ENCODE data around the gene TBC1D16.
"Not testable (repeated sequence)": the region's sequence is repeated elsewhere in the genome, so short reads cannot be mapped to it uniquely, and the experiment has no call there.

Gene TBC1D16

DNA sequence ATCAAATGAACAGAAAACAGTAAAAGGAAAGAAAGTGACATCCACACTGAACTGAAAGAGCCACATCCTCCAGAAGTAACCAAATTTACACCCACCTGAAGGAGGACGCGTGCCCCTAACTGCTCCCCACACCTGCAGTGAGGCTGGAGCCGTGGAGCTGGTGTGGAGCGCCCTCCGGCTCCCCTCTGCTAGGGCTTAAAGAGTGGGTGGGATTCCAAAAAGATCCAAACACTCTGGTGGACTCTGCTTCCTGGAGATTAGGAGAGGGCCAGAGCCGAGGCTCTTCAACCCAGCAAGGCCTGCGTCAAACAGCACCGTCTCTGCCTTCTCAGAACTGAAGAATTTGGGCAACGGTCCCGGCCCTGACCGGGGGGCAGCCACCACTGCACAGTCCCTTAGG is 16.0 kb upstream of the TBC1D16 start:
- DNase-seq = no peak

- no peak for DNase-seq
These were observed 15.0 kb upstream of the TBC1D16 start for GRCh38 chr17:80050706-80051105.

- no peak for DNase-seq
These were observed 14.3 kb upstream of the TBC1D16 start for GRCh38 chr17:80049986-80050385.

- no peak for DNase-seq
These were observed 11.5 kb upstream of the TBC1D16 start for GRCh38 chr17:80047176-80047575.

GRCh38 chr17:80046709-80047108 is 11.0 kb upstream of the TBC1D16 start:
- not testable (repeated sequence) for DNase-seq

- no peak for DNase-seq
These were observed 10.0 kb upstream of the TBC1D16 start for GRCh38 chr17:80045703-80046102.

GRCh38 chr17:80043963-80044362 is 8.3 kb upstream of the TBC1D16 start:
- DNase-seq = no peak

DNA sequence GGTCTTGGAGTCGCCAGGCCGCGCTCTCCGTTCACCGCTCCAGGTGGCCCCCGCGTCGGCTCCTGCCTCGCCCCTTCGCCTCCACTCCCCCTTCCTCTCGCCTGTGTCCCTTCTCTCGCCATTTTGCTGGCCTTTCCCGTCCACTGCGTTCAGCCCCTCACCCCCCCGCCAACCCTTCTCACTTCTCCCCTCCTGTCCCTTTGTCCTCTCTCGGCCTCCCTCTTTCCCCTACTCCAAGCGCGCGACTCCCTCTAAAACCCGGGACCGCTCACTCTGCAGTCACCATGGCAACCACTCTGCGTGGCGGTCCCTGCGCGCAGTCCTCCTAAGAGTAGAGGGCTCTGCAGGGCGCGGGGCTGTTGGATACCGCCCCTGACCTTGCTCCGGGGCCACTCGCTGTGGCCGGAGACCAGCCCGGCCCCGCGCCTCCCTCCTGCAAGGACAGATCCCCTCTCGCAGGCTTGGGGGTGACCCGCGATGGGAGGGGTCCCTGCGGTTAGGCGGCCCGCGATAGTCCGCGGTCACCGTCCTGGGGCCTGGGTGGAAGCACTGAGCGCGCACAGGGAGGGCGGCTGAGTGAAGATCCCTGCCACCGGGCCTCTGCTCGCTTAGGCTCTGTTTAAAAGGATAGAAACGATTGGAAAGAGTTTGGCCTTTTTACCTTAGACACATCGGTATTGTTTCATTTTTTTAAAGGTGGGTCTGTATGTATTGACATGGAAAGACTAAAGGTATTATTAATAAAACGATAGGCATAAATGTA is 1.2 kb upstream of the TBC1D16 start:
- peak in 33 of 58 donors; percentile 15 to 70 (median 48) for DNase-seq

DNA sequence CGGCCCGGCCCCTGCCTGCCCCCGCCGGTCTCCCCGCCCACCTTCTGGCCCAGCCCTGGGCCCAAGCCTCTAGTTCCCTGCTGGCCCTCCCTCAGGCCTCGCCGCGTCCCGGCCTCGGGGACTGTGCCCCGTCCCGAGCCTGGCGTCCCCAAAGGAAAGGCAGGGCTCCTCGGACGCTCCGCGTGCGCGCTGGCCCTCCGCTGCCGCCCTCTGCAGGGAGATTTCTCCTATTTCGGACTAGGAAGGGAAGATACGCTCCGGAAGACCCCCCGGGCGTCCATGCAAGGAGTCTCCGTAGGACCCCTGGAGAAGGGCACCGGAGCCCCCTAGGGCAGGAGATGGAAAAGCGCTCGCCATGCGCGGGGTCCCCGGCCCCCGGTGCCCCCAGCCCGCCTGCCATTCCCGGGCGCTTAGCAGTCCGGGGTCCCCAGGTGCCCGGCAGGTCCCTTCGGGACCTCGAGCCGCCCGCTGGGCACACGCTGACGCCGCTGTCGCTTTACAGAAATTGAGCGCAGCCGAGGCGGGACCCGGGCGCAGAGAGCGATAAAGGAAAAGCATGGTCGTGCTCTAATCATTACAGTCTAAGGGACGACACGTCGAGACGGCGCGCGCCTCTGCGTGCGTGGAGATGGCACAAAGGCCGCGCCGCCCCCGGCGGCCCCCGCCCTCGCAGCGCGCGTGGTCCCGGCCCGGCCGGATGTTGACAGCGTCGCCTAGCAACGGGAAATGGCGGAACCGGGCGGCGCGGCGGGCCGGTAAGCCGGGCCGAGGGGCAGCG is 454 bp upstream of the TBC1D16 start, which contains the start of gene CCDC40:
CCDC40 (plus strand) TSS at position 706 of the 778 bp plus-strand sequence; CDS start at position 727, 21 bp downstream.
- peak in 56 of 58 donors; percentile 17 to 80 (median 60) for DNase-seq

DNA sequence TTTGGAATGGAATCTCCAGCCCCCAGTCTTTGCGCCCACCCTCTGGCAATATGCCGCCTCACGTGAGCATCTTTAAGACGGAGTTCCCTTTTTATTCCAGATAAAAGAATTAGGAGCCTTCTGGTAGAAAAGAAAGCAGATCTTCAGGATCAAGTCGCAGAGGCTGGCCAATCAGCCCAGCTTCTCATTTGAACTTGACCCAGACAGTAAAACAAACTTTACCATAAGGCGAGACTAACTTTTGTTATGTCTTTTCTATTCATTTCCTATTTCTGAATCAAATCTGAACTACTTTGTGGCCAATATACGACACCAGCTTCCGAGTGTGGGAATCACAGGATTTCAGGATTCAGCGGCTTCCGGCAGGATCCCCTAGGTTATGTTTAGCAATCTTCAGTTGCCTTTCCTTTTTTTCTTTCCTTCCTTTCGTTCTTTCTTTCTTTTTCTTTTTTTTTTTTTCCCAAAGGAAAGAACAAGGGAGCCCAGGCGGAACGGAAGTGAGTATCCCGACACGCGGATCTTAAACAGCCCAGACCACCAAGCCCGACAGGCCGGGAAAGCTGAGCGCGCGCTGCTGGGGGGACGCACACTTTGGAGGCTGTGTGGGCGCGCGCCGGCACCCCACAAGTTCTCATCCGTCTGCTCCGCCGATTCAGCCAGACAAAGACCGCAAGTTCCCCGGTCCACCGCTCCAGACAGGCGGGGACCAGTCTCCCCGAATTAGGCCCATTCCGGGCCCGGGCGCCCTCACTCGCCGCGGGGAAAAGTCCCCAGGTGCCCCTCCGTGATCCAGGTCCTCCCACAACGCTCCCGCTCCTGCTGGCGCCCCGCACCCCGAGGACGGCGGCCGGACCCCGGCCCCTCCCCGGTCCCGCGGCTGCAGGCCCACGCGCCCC is 633 bp downstream of the TBC1D16 start:
- DNase-seq = peak in 8 of 58 donors; percentile 17 to 36 (median 24)

DNA sequence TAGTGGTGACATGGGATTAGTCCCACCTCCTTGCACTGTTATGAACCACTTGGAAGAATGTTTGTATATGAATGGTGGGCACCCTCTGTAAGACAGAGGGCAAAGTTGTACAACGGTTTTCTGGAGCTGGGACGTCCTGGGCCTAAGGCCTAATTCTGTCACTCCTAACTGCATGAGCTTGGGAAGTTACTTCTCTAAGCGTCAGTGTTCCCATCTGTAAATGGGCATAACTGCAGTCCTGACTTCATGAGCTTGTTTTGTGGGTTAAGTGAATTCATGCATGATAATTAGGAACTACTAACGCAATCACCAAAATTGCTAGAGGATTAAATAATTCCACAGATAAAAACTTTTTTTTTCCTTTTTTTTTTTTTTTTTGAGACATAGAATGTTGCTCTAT is 1.8 kb downstream of the TBC1D16 start:
- DNase-seq = no peak

DNA sequence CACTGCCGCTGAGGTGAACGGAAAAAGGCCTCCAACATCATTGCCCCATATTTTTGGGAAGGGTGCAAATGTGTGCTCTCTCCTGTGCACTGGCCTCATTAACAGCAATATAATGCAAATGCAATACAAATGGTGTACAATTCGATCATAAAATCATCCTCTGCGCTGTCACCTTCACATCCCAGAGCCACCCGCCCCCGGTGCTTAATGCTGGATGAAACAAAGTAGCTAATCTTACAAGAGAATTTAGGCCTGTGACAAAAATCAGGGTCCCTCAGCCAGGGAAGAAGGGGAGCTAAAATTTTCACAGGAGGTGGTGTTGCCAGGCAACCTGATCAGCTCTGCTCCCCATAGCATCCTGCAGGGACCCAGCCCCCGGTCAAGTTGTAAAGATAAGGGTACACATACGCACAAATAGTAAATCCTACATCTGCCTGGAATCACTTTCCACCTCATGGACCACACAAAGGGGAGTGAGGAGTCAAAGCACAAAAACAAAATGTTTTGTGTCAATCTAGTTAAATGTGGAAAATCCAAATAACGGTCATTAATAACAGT is 3.0 kb downstream of the TBC1D16 start:
- DNase-seq = peak in 1 of 58 donors; percentile 13

GRCh38 chr17:80031691-80032430 is 3.8 kb downstream of the TBC1D16 start:
- DNase-seq = no peak

- DNase-seq = no peak
These were observed 4.8 kb downstream of the TBC1D16 start for GRCh38 chr17:80030730-80031410.

DNA sequence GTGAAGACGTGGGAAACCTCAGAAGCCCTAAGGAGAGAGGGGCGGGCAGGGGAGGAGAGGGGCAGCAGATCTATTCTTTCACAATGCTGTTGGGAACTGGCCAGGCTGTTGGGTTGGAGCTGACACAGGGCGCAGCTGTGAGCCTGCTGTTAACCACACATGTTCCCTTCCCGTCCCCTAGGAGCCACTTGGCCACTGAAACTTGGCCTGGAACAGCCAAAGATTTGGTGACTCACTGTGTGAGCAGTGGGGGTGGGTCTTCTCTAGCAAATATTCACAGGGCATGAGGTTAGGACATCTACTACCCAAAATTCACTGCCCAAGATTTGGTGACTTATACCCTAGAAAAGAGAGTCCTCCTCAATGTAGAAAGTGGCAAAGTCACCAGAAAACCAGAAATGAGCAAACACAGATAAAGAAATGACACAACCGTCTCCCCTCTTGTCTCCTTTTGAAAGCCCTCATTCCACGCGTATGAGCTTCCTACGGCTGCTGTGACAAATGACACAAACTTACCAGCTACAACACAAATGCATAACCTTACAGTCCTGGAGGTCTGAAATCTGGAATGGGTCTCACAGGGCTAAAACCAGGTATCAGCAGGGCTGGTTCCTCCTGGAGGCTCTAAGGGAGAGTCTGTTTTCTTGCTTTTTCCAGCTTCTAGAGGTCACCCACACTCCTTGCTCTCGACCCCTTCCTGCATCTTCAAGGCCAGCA is 6.3 kb downstream of the TBC1D16 start:
- DNase-seq = peak in 5 of 58 donors; percentile 27 to 41 (median 30)

- DNase-seq = no peak
These were observed 7.6 kb downstream of the TBC1D16 start for GRCh38 chr17:80028030-80028429.

GRCh38 chr17:80027043-80027435 is 8.6 kb downstream of the TBC1D16 start:
- DNase-seq = no peak

DNA sequence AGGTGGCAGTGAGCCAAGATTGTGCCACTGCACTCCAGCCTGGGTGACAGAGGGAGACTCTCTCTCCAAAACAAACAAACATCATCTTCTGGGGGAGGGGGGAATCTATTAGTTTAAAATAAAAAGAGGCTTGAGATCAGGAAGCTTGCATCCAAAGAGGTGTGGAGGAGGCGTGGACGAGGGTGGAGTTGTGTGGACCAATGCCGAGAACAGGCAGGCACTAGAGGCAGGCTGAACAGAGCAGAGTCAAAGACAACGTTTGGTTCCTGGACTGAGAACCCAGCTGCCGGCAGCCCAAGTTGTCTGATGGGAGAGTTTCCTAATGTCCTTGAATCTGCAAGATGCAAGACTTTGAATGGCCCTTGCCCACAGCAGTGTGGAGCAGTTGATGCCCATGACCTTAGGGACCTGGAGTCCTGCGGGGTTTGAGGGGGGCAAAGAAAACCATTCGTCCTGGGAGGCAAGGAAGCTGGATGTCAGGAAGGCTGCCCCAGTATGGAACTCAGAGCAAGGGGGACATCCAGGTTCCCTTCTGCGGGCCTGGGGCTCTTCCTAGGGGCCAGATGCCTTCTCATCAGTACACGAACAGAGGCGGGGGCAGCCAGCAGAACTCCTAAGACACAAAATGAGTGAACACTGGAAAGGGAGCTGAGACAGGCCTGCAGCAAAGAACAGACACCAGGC is 9.2 kb downstream of the TBC1D16 start:
- DNase-seq = no peak
